LoVo (cell line): ENCODE results near the gene SERPINB10.

Experiments used
- DNase-seq: peaks from one replicate; pipeline ENCODE4 v3.0.0-alpha.2; 2016; ENCODE audit warnings: low spot score

The SERPINB10 gene

GRCh38 chr18:63949068-63949737 is 41.4 kb downstream of the SERPINB10 start, which contains the start of gene HMSD:
HMSD (plus strand) TSS chr18:63949301; CDS start chr18:63953456, 4,155 bp downstream.
- DNase-seq, result peak; percentile 55

GRCh38 chr18:63951302-63951705 is 43.5 kb downstream of the SERPINB10 start:
- DNase-seq, result no peak

GRCh38 chr18:63953811-63954210 is 46.1 kb downstream of the SERPINB10 start:
- DNase-seq, result no peak

GRCh38 chr18:63956755-63957154 is 49.0 kb downstream of the SERPINB10 start:
- no peak for DNase-seq

GRCh38 chr18:63960891-63961290 is 53.1 kb downstream of the SERPINB10 start:
- DNase-seq, result no peak

- DNase-seq, result no peak
These were observed 53.8 kb downstream of the SERPINB10 start for GRCh38 chr18:63961435-63961980.

- no peak for DNase-seq
These were observed 54.4 kb downstream of the SERPINB10 start for GRCh38 chr18:63962137-63962536.

- peak; percentile 51 for DNase-seq
These were observed 56.0 kb downstream of the SERPINB10 start for GRCh38 chr18:63963615-63964256.

- no peak for DNase-seq
These were observed 57.1 kb downstream of the SERPINB10 start for GRCh38 chr18:63964908-63965307.

- no peak for DNase-seq
These were observed 58.1 kb downstream of the SERPINB10 start for GRCh38 chr18:63965716-63966330.

GRCh38 chr18:63969942-63970808 is 62.4 kb downstream of the SERPINB10 start, which contains the start of gene SERPINB8:
SERPINB8 (plus strand) TSS chr18:63970081; CDS start chr18:63978309, 8,228 bp downstream.
- DNase-seq, result peak; percentile 96

GRCh38 chr18:63970809-63971205 is 63.0 kb downstream of the SERPINB10 start:
- peak; percentile 59 for DNase-seq

- DNase-seq, result no peak
These were observed 63.7 kb downstream of the SERPINB10 start for GRCh38 chr18:63971320-63972001.

- DNase-seq, result no peak
These were observed 64.2 kb downstream of the SERPINB10 start for GRCh38 chr18:63972002-63972376.

- no peak for DNase-seq
These were observed 67.2 kb downstream of the SERPINB10 start for GRCh38 chr18:63974991-63975390.

- no peak for DNase-seq
These were observed 67.9 kb downstream of the SERPINB10 start for GRCh38 chr18:63975628-63976027.

- DNase-seq, result no peak
These were observed 69.3 kb downstream of the SERPINB10 start for GRCh38 chr18:63977040-63977439.

- DNase-seq, result peak; percentile 76
These were observed 71.7 kb downstream of the SERPINB10 start for GRCh38 chr18:63979409-63979920.

GRCh38 chr18:63980027-63980426 is 72.3 kb downstream of the SERPINB10 start:
- no peak for DNase-seq

GRCh38 chr18:63980896-63981460 is 73.2 kb downstream of the SERPINB10 start:
- DNase-seq, result no peak

GRCh38 chr18:63981719-63982118 is 74.0 kb downstream of the SERPINB10 start:
- DNase-seq, result no peak
